K562 (cell line): ENCODE measurements around the gene NT5DC2. TPM values are rescaled to one million over a fixed set of nuclear protein-coding genes. Genes with fewer than 3 reads are reported as not detected.

Experiments used
- ATAC-seq: fragments of 200-7000 bp; cut with Tn5 transposase; 3 replicates; pipeline ENCODE4 v1.9.1; 2020; ENCODE audit warnings: moderate library complexity
- Bru-seq: library from RNA; stranded (reverse); fragments of 400-500 nt; gene quantifications from one replicate; lab custom pipeline; 2021; lab: Mats Ljungman, UMichigan
- BruChase-seq, 2 experiments: library from RNA; stranded (reverse); fragments of 400-500 nt; gene quantifications; one replicate each; lab custom pipeline; 2021; lab: Mats Ljungman, UMichigan
- BruUV-seq: library from RNA; stranded (reverse); fragments of 400-500 nt; replicated peaks from 2 replicates; lab custom pipeline; 2021; lab: Mats Ljungman, UMichigan
- CTCF ChIA-PET: fragments of 300-600 bp; formaldehyde crosslinking; extraction: SDS; loops from one replicate; lab custom pipeline; 2021; ENCODE audit warnings: low intra/inter-chr PET ratio; lab: Yijun Ruan, JAX
- POLR2A ChIA-PET: fragments of 300-600, 350-650 bp; sonication (Branson Sonifier 250); formaldehyde crosslinking; extraction: SDS; loops from one replicate; lab custom pipeline; 2021; ENCODE audit warnings: antibody characterized with exemption, inconsistent platforms; lab: Yijun Ruan, JAX
- DNase-seq, 4 experiments: peaks; one replicate each; pipeline versions ENCODE4 v3.0.0 to v3.0.0-alpha.2; 2011 to 2018; ENCODE audit warnings: low spot score in 3 of 4, mixed read lengths in 3 of 4; ENCODE audit errors: extremely low read depth in 1 of 4
- FAIRE-seq: peaks from 2 replicates; lab custom pipeline; 2011; peaks lifted over from hg19 to GRCh38; lab: Jason Lieb, UNC
- H2AFZ ChIP-seq: 2 replicates; pipeline ENCODE4 v1.6.0; 2011; ENCODE audit warnings: low read depth, low read length, control low read depth, inconsistent platforms
- H3K27ac ChIP-seq: fragments of 200-600 bp; 3 replicates; pipeline ENCODE4 v1.8.0; 2011; ENCODE audit warnings: low read depth, mild to moderate bottlenecking, control low read depth, inconsistent platforms, low read length, moderate library complexity, mixed read lengths; ENCODE audit errors: extremely low read depth
- H3K27me3 ChIP-seq, 2 experiments: fragments of 300-600 bp in 1 of 2; 2 replicates in 1 of 2; 3 replicates in 1 of 2; pipeline versions ENCODE4 v1.6.0 to v1.8.0; 2011; ENCODE audit warnings: inconsistent platforms in 2 of 2, low read length in 2 of 2, mild to moderate bottlenecking in 1 of 2, mixed read lengths in 1 of 2, moderate library complexity in 1 of 2; ENCODE audit not compliant: control insufficient read depth in 2 of 2, insufficient read depth in 2 of 2
- H3K36me3 ChIP-seq: fragments of 300-600 bp; 3 replicates; pipeline ENCODE4 v1.8.0; 2011; ENCODE audit warnings: mild to moderate bottlenecking, low read length, inconsistent platforms; ENCODE audit not compliant: control insufficient read depth, insufficient read depth
- H3K4me1 ChIP-seq, 2 experiments: fragments of 200-600 bp in 1 of 2; replicated peaks in 1 of 2; 2 replicates in 1 of 2; 3 replicates in 1 of 2; pipeline versions ENCODE4 v1.5.1 to v1.8.0; 2011; ENCODE audit warnings: inconsistent platforms in 2 of 2, low read length in 2 of 2, mild to moderate bottlenecking in 1 of 2, mixed read lengths in 1 of 2, moderate library complexity in 1 of 2; ENCODE audit not compliant: control insufficient read depth in 2 of 2, insufficient read depth in 2 of 2
- H3K4me2 ChIP-seq: 2 replicates; pipeline ENCODE4 v1.6.1; 2011; ENCODE audit warnings: low read length, control low read depth, inconsistent platforms, mixed read lengths; ENCODE audit not compliant: insufficient read depth
- H3K4me3 ChIP-seq: fragments of 200-600 bp; sonication (generic), shearing (Covaris generic); 2 replicates; pipeline ENCODE4 v1.5.1; 2016; ENCODE audit warnings: control low read depth, inconsistent platforms
- H3K79me2 ChIP-seq: fragments of 200-600 bp; 3 replicates; pipeline ENCODE4 v1.8.0; 2011; ENCODE audit warnings: low read length, inconsistent platforms; ENCODE audit not compliant: control insufficient read depth, insufficient read depth
- H3K9ac ChIP-seq, 2 experiments: 2 replicates each; pipeline versions ENCODE4 v1.6.0 to v1.6.1; 2011; ENCODE audit warnings: low read depth in 2 of 2, low read length in 2 of 2, control low read depth in 1 of 2, inconsistent platforms in 1 of 2, mild to moderate bottlenecking in 1 of 2, mixed read lengths in 1 of 2; ENCODE audit not compliant: insufficient read depth in 1 of 2
- H3K9me1 ChIP-seq: one replicate; pipeline ENCODE4 v1.6.0; 2011; ENCODE audit warnings: inconsistent platforms, mild to moderate bottlenecking, low read length, moderate library complexity; ENCODE audit not compliant: control insufficient read depth, insufficient read depth
- H3K9me3 ChIP-seq: replicated peaks from 2 replicates; pipeline ENCODE4 v1.5.1; 2011; ENCODE audit warnings: low read depth, low read length, inconsistent platforms; ENCODE audit not compliant: control insufficient read depth, insufficient read depth
- H4K20me1 ChIP-seq: replicated peaks from 2 replicates; pipeline ENCODE4 v1.6.1; 2011; ENCODE audit warnings: low read length, inconsistent platforms, mixed read lengths; ENCODE audit not compliant: control insufficient read depth, insufficient read depth
- POLR2G ChIP-seq: fragments of 200-400 bp; formaldehyde crosslinking; IDR thresholded peaks from 2 replicates; pipeline ENCODE4 v1.6.1; 2017; ENCODE audit warnings: low read depth, mild to moderate bottlenecking, antibody characterized with exemption, low read length, moderate library complexity
- RBM25 ChIP-seq: fragments of 200-400 bp; formaldehyde crosslinking; IDR thresholded peaks from 2 replicates; pipeline ENCODE4 v1.6.1; 2018; ENCODE audit warnings: low read length, low read depth, moderate library complexity; ENCODE audit not compliant: severe bottlenecking
- SIN3B ChIP-seq: fragments of 450-650 bp; IDR thresholded peaks from 2 replicates; pipeline ENCODE4 v1.6.1; 2017; ENCODE audit warnings: low read depth, mild to moderate bottlenecking, moderate library complexity
- ZBTB40 ChIP-seq, 2 experiments: fragments of 450-650 bp in 1 of 2; sonication (generic) in 1 of 2; formaldehyde crosslinking in 1 of 2; IDR thresholded peaks; 2 replicates each; pipeline versions ENCODE4 v1.7.1 to v1.9.0; 2016 to 2022; ENCODE audit warnings: inconsistent platforms in 1 of 2, mild to moderate bottlenecking in 1 of 2, missing genetic modification reagents in 1 of 2
- WGBS: fragments of 100-300 bp; shearing (Covaris generic); methylation state at CpG from one replicate; pipeline ENCODE4 v1.1.6; 2016; ENCODE audit warnings: low coverage, mixed read lengths; ENCODE audit not compliant: insufficient coverage; ENCODE audit errors: missing lambda C conversion rate; 5-methylcytosine and 5-hydroxymethylcytosine counted together
- in situ Hi-C: fragments of 300-500 bp; cut with MboI; formaldehyde crosslinking; loops from 4 replicates; pipeline ENCODE4 v1.15.0; 2018; ENCODE audit warnings: inconsistent platforms, mixed read lengths
- intact Hi-C: fragments of 100-400 bp; cut with micrococcal nuclease; formaldehyde crosslinking; loops from 2 replicates; pipeline ENCODE4 v1.14.2; 2022
- long read RNA-seq, 3 experiments: library from polyadenylated mRNA in 2 of 3; library from RNA in 1 of 3; unstranded in 2 of 3; stranded (forward) in 1 of 3; transcript quantifications; one replicate each; pipeline ENCODE4 v2.0.0, GENCODE V29; 2019 to 2022
- polyA minus RNA-seq, 3 experiments: library from RNA; depleted of rRNA, polyadenylated mRNA; stranded (reverse); fragments of >200 nt; gene quantifications; 2 replicates each; pipeline ENCODE4 v1.2.3, GENCODE V29; 2011
- polyA plus RNA-seq, 8 experiments: library from polyadenylated mRNA; depleted of rRNA in 4 of 8; stranded (reverse) in 5 of 8; unstranded in 3 of 8; fragments of >200 nt; fragmentation: Nextera tagmentation in 2 of 8; fragmentation: Illumina TruSeq in 1 of 8; extraction: Ambion mirVana in 2 of 8; extraction: Trizol in 1 of 8; gene quantifications; 2 replicates each; pipeline versions ENCODE4 v1.2.1 to v1.2.3, GENCODE V29; 2011 to 2014; ENCODE audit warnings: inconsistent platforms in 1 of 8, missing spikeins in 1 of 8
- total RNA-seq, 7 experiments: library from RNA; depleted of rRNA in 6 of 7; stranded (reverse); fragments of >200 nt in 6 of 7; fragmentation: Illumina TruSeq in 2 of 7; extraction: Trizol in 2 of 7; gene quantifications; 2 replicates each; pipeline versions ENCODE4 v1.2.1 to v1.2.3, GENCODE V29; 2011 to 2021; ENCODE audit warnings: low replicate concordance in 1 of 7

NT5DC2 gene
- 149 and 396 TPM in 2 replicates for total RNA-seq (2011; cell fraction: chromatin; rRNA removed; ENCODE audit: low replicate concordance)
- 249 and 262 TPM in 2 replicates for total RNA-seq (2011; cell fraction: nucleolus; rRNA removed)
- 155 and 157 TPM in 2 replicates for total RNA-seq (2011; cell fraction: nucleoplasm; rRNA removed)
- total RNA-seq (2014; rRNA removed), result 122 and 177 TPM in 2 replicates
- 52.5 and 60.9 TPM in 2 replicates for total RNA-seq (2014; rRNA removed; fragmentation: Illumina TruSeq; extraction: Trizol)
- 80.5 and 88.7 TPM in 2 replicates for total RNA-seq (2015; rRNA removed; fragmentation: Illumina TruSeq; extraction: Trizol)
- 168 and 171 TPM in 2 replicates for total RNA-seq (2021)
- polyA plus RNA-seq (2011; rRNA removed), result 133 and 165 TPM in 2 replicates
- polyA plus RNA-seq (2011; cell fraction: cytosol; rRNA removed), result 143 and 272 TPM in 2 replicates
- polyA plus RNA-seq (2011; cell fraction: nucleus; rRNA removed), result 440 and 526 TPM in 2 replicates
- polyA plus RNA-seq (2012), result 107 and 154 TPM in 2 replicates
- polyA plus RNA-seq (2014; fragmentation: Illumina TruSeq; extraction: Trizol), result 140 and 168 TPM in 2 replicates
- 10 to 100 TPM; 25.6 to 37.5 TPM for polyA plus RNA-seq (2014; fragmentation: Nextera tagmentation; extraction: Ambion mirVana)
- 150 and 173 TPM in 2 replicates for polyA plus RNA-seq (2014; rRNA removed)
- polyA minus RNA-seq (2011; rRNA and poly(A)+ RNA removed), result 77.2 and 97.0 TPM in 2 replicates
- polyA minus RNA-seq (2011; cell fraction: cytosol; rRNA and poly(A)+ RNA removed), result 74.4 and 91.0 TPM in 2 replicates
- polyA minus RNA-seq (2011; cell fraction: nucleus; rRNA and poly(A)+ RNA removed), result 76.3 and 93.3 TPM in 2 replicates
- percentile 70 among the genes with signal in this experiment for Bru-seq, nascent RNA
- BruChase-seq, experiment 1, labeled RNA remaining after a 2-hour chase, result percentile 65 among the genes with signal in this experiment
- BruChase-seq, experiment 2, labeled RNA remaining after a 6-hour chase, result percentile 69 among the genes with signal in this experiment
- long read RNA-seq, experiment 1, transcript NT5DC2-207 (2 exons, 453 nt), result minor isoform, 5 of 846 reads
- long read RNA-seq, experiment 1, transcript NT5DC2-201 (14 exons, 2,047 nt), result minor isoform, 12 of 846 reads
- long read RNA-seq, experiment 1, transcript NT5DC2-202 (14 exons, 1,795 nt), result major isoform, 538 of 846 reads
- long read RNA-seq, experiment 1, partial matches to known transcripts, result 165 of 846 reads
- long read RNA-seq, experiment 1, other reads (novel, unspliced or antisense), result 124 of 846 reads
- long read RNA-seq, experiment 2, transcript NT5DC2-201 (14 exons, 2,047 nt), result minor isoform, 7 of 222 reads
- long read RNA-seq, experiment 2, transcript NT5DC2-202 (14 exons, 1,795 nt), result major isoform, 118 of 222 reads
- long read RNA-seq, experiment 2, partial matches to known transcripts, result 26 of 222 reads
- long read RNA-seq, experiment 2, other reads (novel, unspliced or antisense), result 70 of 222 reads
- long read RNA-seq, experiment 3, transcript NT5DC2-201 (14 exons, 2,047 nt), result minor isoform, 6 of 35 reads
- long read RNA-seq, experiment 3, transcript NT5DC2-202 (14 exons, 1,795 nt), result major isoform, 14 of 35 reads
- long read RNA-seq, experiment 3, partial matches to known transcripts, result 10 of 35 reads
- long read RNA-seq, experiment 3, other reads (novel, unspliced or antisense), result 3 of 35 reads

GRCh38 chr3:52533623-52534280, at the start of gene NT5DC2:
Gene NT5DC2, minus strand, starts transcription at chr3:52533857. Its CDS starts 120 bp downstream, at chr3:52533737.
- H3K4me2 ChIP-seq, result peak within 1 kb of the TSS; percentile 85
- peaks cover 24% of the 10 kb centered on the region for H4K20me1 ChIP-seq
- in situ Hi-C loops, result no loop called here
- H3K9me3 ChIP-seq, result no peaks in the 10 kb centered on the region
- H3K36me3 ChIP-seq, result peaks cover 43% of the 10 kb centered on the region; the same call in 2 of the 3 replicates
- H3K79me2 ChIP-seq, result peaks cover 87% of the 10 kb centered on the region
- DNase-seq (peak; percentile 79 to 94 (median 90)), ATAC-seq (peak; percentile 41), FAIRE-seq (no peak)
- H3K4me3 ChIP-seq, result peak within 1 kb of the TSS; percentile 75
- BruUV-seq, result no TSS peak
- H3K4me1 ChIP-seq, result peaks cover 32 to 54% of the 10 kb centered on the region in 2 experiments
- H3K27me3 ChIP-seq, result no peaks in the 10 kb centered on the region
- intact Hi-C loops, result loop anchor here (2.0 kb wide), 1 partner anchor 51 kb away; no protein-coding TSS in a partner anchor
- WGBS, result no CpG with 5 or more reads among the region's 91 CpGs
- CTCF ChIA-PET, result no interaction called here
- peaks cover 17% of the 10 kb centered on the region for H3K9me1 ChIP-seq
- H2AFZ ChIP-seq, result peak within 1 kb of the TSS; percentile 83
- peak within 1 kb of the TSS; percentile 82 to 92 for H3K9ac ChIP-seq
- POLR2A ChIA-PET, result interaction anchor here (0.6 to 1.3 kb wide), 2 partner anchors 14 to 28 kb away, joined by 5 read pairs; no protein-coding TSS in a partner anchor
- peak within 1 kb of the TSS; percentile 82 for H3K27ac ChIP-seq
- TF ChIP-seq RBM25 (peak; percentile 66), ZBTB40 (IDR thresholded peaks at IDR 0.05) (0 out of 2 replicates have a peak, but pooled peaks have one; percentile 5), ZBTB40 (CRISPR knock-in tag; IDR thresholded peaks at IDR 0.05) (no peak), POLR2G (peak; percentile 66; the same call in 1 of the 2 replicates), SIN3B (peak; percentile 37; the same call in 1 of the 2 replicates)
